Sigmoid colon (tissue), 7 donors: ENCODE measurements around the gene DAB2. TPM values are rescaled to one million over a fixed set of nuclear protein-coding genes. Genes with fewer than 3 reads are reported as not detected.

Experiments used
- DNase-seq: peaks from one replicate; pipeline ENCODE4 v3.0.0-alpha.2; 2019
- H3K27ac ChIP-seq, 4 donors: fragments of 200-600 bp; sonication (generic); one replicate each; pipeline ENCODE4 v1.5.1; 2016 to 2019; ENCODE audit warnings: mild to moderate bottlenecking in 1 of 4
- H3K27me3 ChIP-seq, 3 donors: fragments of 200-600 bp; sonication (generic); one replicate each; pipeline ENCODE4 v1.5.1; 2019; ENCODE audit warnings: mild to moderate bottlenecking in 1 of 3
- H3K36me3 ChIP-seq, 4 donors: fragments of 200-600 bp; sonication (generic); one replicate each; pipeline ENCODE4 v1.5.1; 2016 to 2019
- H3K4me1 ChIP-seq, 4 donors: fragments of 200-600 bp; sonication (generic); one replicate each; pipeline ENCODE4 v1.5.1; 2017 to 2019
- H3K4me3 ChIP-seq, 4 donors: fragments of 200-600 bp; sonication (generic); one replicate each; pipeline ENCODE4 v1.5.1; 2017 to 2019; ENCODE audit warnings: mild to moderate bottlenecking in 2 of 4, moderate library complexity in 1 of 4
- H3K9me3 ChIP-seq, 4 donors: fragments of 200-600 bp in 3 of 4; sonication (generic) in 3 of 4; one replicate each; pipeline versions ENCODE4 v1.5.1 to v1.6.1; 2013 to 2019
- EP300 ChIP-seq, 4 donors: sonication (generic); formaldehyde crosslinking; IDR thresholded peaks; one replicate each; pipeline ENCODE4 v1.6.1; 2017; ENCODE audit warnings: antibody characterized with exemption in 4 of 4
- POLR2A ChIP-seq, 2 donors: fragments of 450-650 bp; IDR thresholded peaks; one replicate each; pipeline ENCODE4 v1.6.1; 2016; ENCODE audit warnings: antibody characterized with exemption in 2 of 2, mild to moderate bottlenecking in 2 of 2, moderate library complexity in 2 of 2
- POLR2AphosphoS5 ChIP-seq, 4 donors: sonication (generic); formaldehyde crosslinking; IDR thresholded peaks; one replicate each; pipeline ENCODE4 v1.6.1; 2017; ENCODE audit warnings: antibody characterized with exemption in 4 of 4
- WGBS, 2 donors: extraction: QIAGEN DNeasy Blood & Tissue Kit; methylation state at CpG; one replicate each; pipeline ENCODE4 v1.1.7; 2013; 5-methylcytosine and 5-hydroxymethylcytosine counted together
- intact Hi-C: fragments of 100-400 bp; cut with DNase I; formaldehyde crosslinking; loops from one replicate; pipeline ENCODE4 v1.15.1; 2023
- polyA plus RNA-seq, 3 donors: library from polyadenylated mRNA; stranded (reverse); fragments of 200-250 nt; gene quantifications; one replicate each; pipeline ENCODE4 v1.2.3, GENCODE V29; 2013
- total RNA-seq, 4 donors: library from RNA; depleted of rRNA; stranded (reverse); fragments of >200 nt; gene quantifications; one replicate each; pipeline ENCODE4 v1.1.0, GENCODE V29; 2016
- TF ChIP-seq, protein P1 (sequence below), 4 experiments: fragments of 450-650 bp in 3 of 4; fragments of 200-600 bp in 1 of 4; IDR thresholded peaks; one replicate each; pipeline ENCODE4 v1.5.1; 2016 to 2019; ENCODE audit warnings: antibody characterized with exemption in 4 of 4, mild to moderate bottlenecking in 3 of 4, moderate library complexity in 2 of 4
- donor health status: healthy with polysubstance abuse.
- donor health status: Bipolar disorder and iron deficiency.
- donor health status: healthy.

Gene DAB2
- total and polyA plus RNA-seq, 7 donors, result 17.9 to 74.1 (median 55.0) TPM

DNA sequence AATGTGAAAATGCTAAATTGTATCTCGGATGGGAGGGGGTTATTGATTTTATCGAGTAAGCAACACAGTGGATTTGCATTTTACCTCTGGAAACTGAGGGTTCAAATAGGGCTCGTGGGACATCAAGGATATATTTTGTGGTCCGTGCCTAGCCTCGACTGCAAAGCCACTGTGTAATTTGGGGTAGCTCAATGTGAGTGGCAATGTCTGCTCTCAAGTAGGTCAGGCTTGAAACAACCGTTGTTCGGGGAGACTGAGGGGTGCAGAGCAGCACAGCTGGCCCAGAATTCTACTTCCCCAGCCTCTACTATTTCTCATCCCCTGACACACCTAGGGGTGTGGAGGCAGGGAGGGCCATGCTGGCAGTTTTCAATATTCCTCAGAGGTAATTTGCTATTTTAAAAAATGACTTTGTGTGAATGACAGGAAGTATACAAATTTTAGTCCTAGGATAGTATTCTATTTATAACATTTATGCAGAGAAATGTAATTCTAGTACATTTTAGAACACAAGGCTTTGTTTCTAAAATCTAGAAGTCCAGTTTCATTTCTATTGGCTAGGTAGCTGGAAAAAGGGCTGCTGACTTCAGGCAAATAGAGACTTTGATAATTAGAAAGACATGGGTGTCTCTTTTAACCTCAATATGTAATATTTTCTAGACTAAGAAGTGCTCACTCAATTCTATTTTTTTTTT, 1.4 kb upstream of the DAB2 start:
- H3K9me3 ChIP-seq, result no peaks in the 10 kb centered on the region

DNA sequence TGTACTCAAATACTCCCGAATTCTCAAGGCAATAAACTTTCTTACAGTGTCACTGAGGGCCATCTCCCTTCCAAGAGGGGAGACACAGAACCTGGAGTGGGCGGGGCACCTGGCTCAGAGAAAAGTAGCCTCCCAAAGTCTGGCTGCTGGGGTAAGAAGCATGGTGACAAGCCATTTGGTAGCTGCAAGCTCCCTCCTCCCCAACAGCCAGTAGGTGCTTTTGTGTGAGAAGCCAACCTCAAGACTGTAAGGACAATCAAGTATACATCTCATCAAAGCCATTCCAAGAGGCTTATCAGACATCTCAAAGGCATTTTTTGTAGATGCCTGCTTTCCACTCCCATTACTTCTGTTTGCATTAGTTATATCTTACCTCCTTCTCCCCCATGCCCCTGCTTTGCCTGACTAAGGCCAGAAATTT, 1.4 kb downstream of the DAB2 start:
- H3K27ac ChIP-seq, result peak overlapping the region; percentile 84 to 91 (median 87)
- intact Hi-C loops, result no loop called here
- H3K4me3 ChIP-seq, result peak overlapping the region; percentile 51 to 69 (median 60)
- H3K9me3 ChIP-seq, result no peaks in the 10 kb centered on the region
- no peaks in the 10 kb centered on the region for H3K27me3 ChIP-seq
- no peak for DNase-seq
- peaks cover 0 to 62% (median 42%) of the 10 kb centered on the region in 4 donors for H3K4me1 ChIP-seq
- WGBS, 2 donors, result 38 to 70% methylated on average over 2 of the region's 2 CpGs
- no peaks in the 10 kb centered on the region for H3K36me3 ChIP-seq
- TF ChIP-seq POLR2AphosphoS5 (IDR thresholded peaks at IDR 0.05), result no peak
- TF ChIP-seq, protein P1, sequence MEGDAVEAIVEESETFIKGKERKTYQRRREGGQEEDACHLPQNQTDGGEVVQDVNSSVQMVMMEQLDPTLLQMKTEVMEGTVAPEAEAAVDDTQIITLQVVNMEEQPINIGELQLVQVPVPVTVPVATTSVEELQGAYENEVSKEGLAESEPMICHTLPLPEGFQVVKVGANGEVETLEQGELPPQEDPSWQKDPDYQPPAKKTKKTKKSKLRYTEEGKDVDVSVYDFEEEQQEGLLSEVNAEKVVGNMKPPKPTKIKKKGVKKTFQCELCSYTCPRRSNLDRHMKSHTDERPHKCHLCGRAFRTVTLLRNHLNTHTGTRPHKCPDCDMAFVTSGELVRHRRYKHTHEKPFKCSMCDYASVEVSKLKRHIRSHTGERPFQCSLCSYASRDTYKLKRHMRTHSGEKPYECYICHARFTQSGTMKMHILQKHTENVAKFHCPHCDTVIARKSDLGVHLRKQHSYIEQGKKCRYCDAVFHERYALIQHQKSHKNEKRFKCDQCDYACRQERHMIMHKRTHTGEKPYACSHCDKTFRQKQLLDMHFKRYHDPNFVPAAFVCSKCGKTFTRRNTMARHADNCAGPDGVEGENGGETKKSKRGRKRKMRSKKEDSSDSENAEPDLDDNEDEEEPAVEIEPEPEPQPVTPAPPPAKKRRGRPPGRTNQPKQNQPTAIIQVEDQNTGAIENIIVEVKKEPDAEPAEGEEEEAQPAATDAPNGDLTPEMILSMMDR (IDR thresholded peaks at IDR 0.05), result no peak
- no peak for TF ChIP-seq POLR2A (IDR thresholded peaks at IDR 0.05)
- TF ChIP-seq EP300 (IDR thresholded peaks at IDR 0.05), result no peak

More for the DNA sequence above, 1.4 kb upstream of the DAB2 start:
- Histone ChIP-seq H3K27me3 (no peaks in the 10 kb centered on the region), H3K4me3 (peak overlapping the region in 1 of 4 donors; percentile 52), H3K4me1 (peaks cover 0 to 35% (median 21%) of the 10 kb centered on the region in 4 donors), H3K36me3 (no peaks in the 10 kb centered on the region), H3K27ac (peak overlapping the region; percentile 48 to 91 (median 85))
- TF ChIP-seq, protein P1 (IDR thresholded peaks at IDR 0.05), result no peak
- no peak for TF ChIP-seq POLR2AphosphoS5 (IDR thresholded peaks at IDR 0.05)
- no peak for TF ChIP-seq POLR2A (IDR thresholded peaks at IDR 0.05)
- no peak for TF ChIP-seq EP300 (IDR thresholded peaks at IDR 0.05)
- no peak for DNase-seq
- WGBS, 2 donors, result 24 to 61% methylated on average over 7 of the region's 7 CpGs
- intact Hi-C loops, result loop anchor here (5.0 kb wide), 1 partner anchor 49 kb away; no protein-coding TSS in a partner anchor

DNA sequence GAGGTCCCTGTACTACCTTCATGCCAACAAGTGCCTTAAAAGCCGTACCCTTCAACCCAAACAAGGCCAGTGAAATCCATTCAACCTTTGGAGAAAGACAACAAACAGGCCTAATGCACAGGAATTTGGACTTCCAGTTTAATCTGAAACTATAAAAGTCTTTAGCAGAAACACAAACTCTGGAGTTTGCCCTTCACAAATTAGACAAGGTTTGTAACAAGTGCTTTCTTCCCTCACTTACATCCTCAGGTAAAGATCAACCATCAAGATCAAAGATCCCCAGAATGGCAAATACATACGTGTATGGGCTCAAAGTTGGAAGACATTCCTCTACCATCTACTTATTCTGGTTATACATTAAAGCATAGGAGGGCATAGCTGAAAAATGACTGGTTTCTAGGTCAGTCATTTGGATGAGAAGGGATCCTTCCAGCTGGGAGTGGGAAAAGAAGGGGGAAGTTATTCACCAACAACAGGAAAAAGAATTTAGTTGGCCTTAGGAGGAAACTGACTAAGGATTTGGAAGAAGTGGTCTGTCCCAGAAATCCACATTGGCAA, 2.0 kb downstream of the DAB2 start:
- intact Hi-C loops, result no loop called here
- peaks cover 0 to 67% (median 44%) of the 10 kb centered on the region in 4 donors for H3K4me1 ChIP-seq

DNA sequence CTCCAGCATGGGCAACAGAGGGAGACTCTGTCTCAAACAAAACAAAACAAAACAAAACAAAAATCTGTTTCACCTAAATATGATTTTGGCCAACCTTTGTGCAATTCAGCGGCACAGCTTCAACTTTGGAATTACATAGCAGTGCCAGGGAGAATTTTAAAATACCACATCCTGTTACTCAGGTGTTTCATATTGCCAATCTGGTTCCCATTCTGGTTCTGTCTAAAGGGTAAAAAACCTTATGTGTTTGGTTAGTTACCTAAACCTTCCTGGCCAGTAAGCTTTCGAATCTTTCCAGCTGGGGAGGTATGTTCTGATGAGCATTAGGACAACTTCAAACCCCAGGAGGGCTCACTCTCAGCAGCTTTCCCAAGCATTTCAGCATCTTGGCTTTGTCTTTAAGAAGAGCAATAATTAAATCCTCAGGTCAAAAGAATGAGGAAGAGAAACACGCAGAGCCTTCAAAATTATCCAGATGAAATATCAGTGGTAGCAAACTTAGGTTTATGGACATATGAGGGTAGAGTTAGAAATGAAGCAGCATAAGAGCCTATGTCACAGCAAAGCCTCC, 2.7 kb downstream of the DAB2 start:
- intact Hi-C loops, result no loop called here
- Histone ChIP-seq H3K4me3 (peak overlapping the region; percentile 15 to 69 (median 60)), H3K36me3 (no peaks in the 10 kb centered on the region), H3K9me3 (no peaks in the 10 kb centered on the region), H3K4me1 (peaks cover 0 to 67% (median 44%) of the 10 kb centered on the region in 4 donors), H3K27ac (peak overlapping the region; percentile 84 to 91 (median 87)), H3K27me3 (no peaks in the 10 kb centered on the region)
- 63 to 73% methylated on average over 3 of the region's 3 CpGs for WGBS, 2 donors
- TF ChIP-seq EP300 (IDR thresholded peaks at IDR 0.05) (no peak), POLR2A (IDR thresholded peaks at IDR 0.05) (no peak), POLR2AphosphoS5 (IDR thresholded peaks at IDR 0.05) (no peak)
- TF ChIP-seq, protein P1 (IDR thresholded peaks at IDR 0.05), result no peak
- DNase-seq, result no peak

More for the DNA sequence above, 2.0 kb downstream of the DAB2 start:
- no peaks in the 10 kb centered on the region for H3K36me3 ChIP-seq
- no peaks in the 10 kb centered on the region for H3K27me3 ChIP-seq
- H3K4me3 ChIP-seq, result peak overlapping the region; percentile 15 to 69 (median 60)
- 9 to 58% methylated on average over 2 of the region's 2 CpGs for WGBS, 2 donors
- peak overlapping the region; percentile 84 to 91 (median 87) for H3K27ac ChIP-seq
- H3K9me3 ChIP-seq, result no peaks in the 10 kb centered on the region
- TF ChIP-seq, protein P1 (IDR thresholded peaks at IDR 0.05), result no peak
- TF ChIP-seq POLR2A (IDR thresholded peaks at IDR 0.05) (no peak), POLR2AphosphoS5 (IDR thresholded peaks at IDR 0.05) (no peak), EP300 (IDR thresholded peaks at IDR 0.05) (no peak)
- no peak for DNase-seq
